Ascending aorta (tissue), 2 donors: Measurements from ENCODE around the gene ZNHIT1. TPM values are rescaled to one million over a fixed set of nuclear protein-coding genes. Genes with fewer than 3 reads are reported as not detected.

ENCODE experiments used
- DNase-seq, 2 donors: peaks; one replicate each; pipeline ENCODE4 v3.0.0-alpha.2; 2019; ENCODE audit warnings: low spot score in 2 of 2
- H3K27ac ChIP-seq, 2 donors: fragments of 200-600 bp; sonication (generic); one replicate each; pipeline ENCODE4 v1.5.1; 2016 to 2017; ENCODE audit warnings: mild to moderate bottlenecking in 1 of 2
- H3K27me3 ChIP-seq: fragments of 200-600 bp; sonication (generic); one replicate; pipeline ENCODE4 v1.5.1; 2017
- H3K36me3 ChIP-seq, 2 donors: fragments of 200-600 bp; sonication (generic); one replicate each; pipeline ENCODE4 v1.5.1; 2016
- H3K4me1 ChIP-seq, 2 donors: fragments of 200-600 bp; sonication (generic); one replicate each; pipeline ENCODE4 v1.5.1; 2016 to 2017; ENCODE audit warnings: mild to moderate bottlenecking in 1 of 2
- H3K4me3 ChIP-seq, 2 donors: fragments of 200-600 bp; sonication (generic); one replicate each; pipeline ENCODE4 v1.5.1; 2016 to 2017; ENCODE audit warnings: mild to moderate bottlenecking in 1 of 2
- H3K9me3 ChIP-seq, 2 donors: fragments of 200-600 bp; sonication (generic); one replicate each; pipeline ENCODE4 v1.5.1; 2016
- CTCF ChIP-seq, 3 experiments: fragments of 200-600 bp in 2 of 3; fragments of 450-650 bp in 1 of 3; sonication (generic) in 2 of 3; IDR thresholded peaks; one replicate each; pipeline ENCODE4 v1.5.1; 2016 to 2019; ENCODE audit warnings: antibody characterized with exemption in 3 of 3, mild to moderate bottlenecking in 1 of 3, moderate library complexity in 1 of 3
- intact Hi-C: fragments of 100-400 bp; cut with DNase I; formaldehyde crosslinking; loops from one replicate; pipeline ENCODE4 v1.15.1; 2023
- total RNA-seq: library from RNA; depleted of rRNA; stranded (reverse); fragments of >200 nt; gene quantifications from one replicate; pipeline ENCODE4 v1.1.0, GENCODE V29; 2016

The ZNHIT1 gene
- 87.9 TPM for total RNA-seq

GRCh38 chr7:101217388-101218235 lies at the start of gene ZNHIT1, which contains the start of gene PLOD3:
ZNHIT1 (plus strand) TSS chr7:101218165; CDS start chr7:101218196, 31 bp downstream.
PLOD3 (minus strand) TSS chr7:101217581; CDS start chr7:101217274, 307 bp downstream.
- H3K9me3 ChIP-seq: no peaks in the 10 kb centered on the region
- peak within 1 kb of the TSS; percentile 55 to 78 for H3K27ac ChIP-seq
- peaks cover 10 to 23% of the 10 kb centered on the region in 2 donors for H3K36me3 ChIP-seq
- H3K4me1 ChIP-seq: peaks cover 9 to 18% of the 10 kb centered on the region in 2 donors
- H3K4me3 ChIP-seq: peak within 1 kb of the TSS; percentile 72 to 78
- TF ChIP-seq CTCF (IDR thresholded peaks at IDR 0.05): no peak
- no peaks in the 10 kb centered on the region for H3K27me3 ChIP-seq
- DNase-seq: peak; percentile 84 to 98
- intact Hi-C loops: loop anchor here (1.0 to 5.0 kb wide), 5 partner anchors 27 to 1215 kb away; partner anchors contain the start of genes AP1S1, ORAI2 and UFSP1

- Histone ChIP-seq H3K27me3 (peaks cover 61% of the 10 kb centered on the region), H3K9me3 (no peaks in the 10 kb centered on the region), H3K27ac (no peak overlapping the region), H3K4me1 (peaks cover 30 to 39% of the 10 kb centered on the region in 2 donors), H3K36me3 (no peaks in the 10 kb centered on the region), H3K4me3 (no peak overlapping the region)
- no peak for TF ChIP-seq CTCF (IDR thresholded peaks at IDR 0.05)
- no peak for DNase-seq
- intact Hi-C loops: loop anchor here (1.0 kb wide), 1 partner anchor 14 kb away; the partner anchor contains the start of gene AP1S1
These were observed 49.4 kb upstream of the ZNHIT1 start for GRCh38 chr7:101168412-101169049.

GRCh38 chr7:101169110-101169837 lies 48.7 kb upstream of the ZNHIT1 start:
- no peaks in the 10 kb centered on the region for H3K9me3 ChIP-seq
- no peak overlapping the region for H3K4me3 ChIP-seq
- H3K27ac ChIP-seq: no peak overlapping the region
- no peak for DNase-seq
- intact Hi-C loops: loop anchor here (1.0 kb wide), 1 partner anchor 15 kb away; the partner anchor contains the start of gene AP1S1
- H3K27me3 ChIP-seq: peaks cover 56% of the 10 kb centered on the region
- H3K4me1 ChIP-seq: peaks cover 23 to 35% of the 10 kb centered on the region in 2 donors
- no peaks in the 10 kb centered on the region for H3K36me3 ChIP-seq
- no peak for TF ChIP-seq CTCF (IDR thresholded peaks at IDR 0.05)

GRCh38 chr7:101169838-101170551 lies 48.0 kb upstream of the ZNHIT1 start:
- intact Hi-C loops: loop anchor here (1.0 to 2.0 kb wide), 2 partner anchors 16 to 25 kb away; partner anchors contain the start of gene AP1S1
- Histone ChIP-seq H3K4me1 (peaks cover 19 to 32% of the 10 kb centered on the region in 2 donors), H3K9me3 (no peaks in the 10 kb centered on the region), H3K27me3 (peaks cover 50% of the 10 kb centered on the region), H3K36me3 (no peaks in the 10 kb centered on the region), H3K27ac (no peak overlapping the region), H3K4me3 (no peak overlapping the region)
- peak; percentile 73 to 86 (median 82) for TF ChIP-seq CTCF (IDR thresholded peaks at IDR 0.05)
- peak in 1 of 2 donors; percentile 84 for DNase-seq
